ENCODE results near the gene MDFI. TPM values are rescaled to one million over a fixed set of nuclear protein-coding genes. Genes with fewer than 3 reads are reported as not detected.

Gene MDFI
- total RNA-seq, 1 donor from 2014 or later: 94.5 TPM

DNA sequence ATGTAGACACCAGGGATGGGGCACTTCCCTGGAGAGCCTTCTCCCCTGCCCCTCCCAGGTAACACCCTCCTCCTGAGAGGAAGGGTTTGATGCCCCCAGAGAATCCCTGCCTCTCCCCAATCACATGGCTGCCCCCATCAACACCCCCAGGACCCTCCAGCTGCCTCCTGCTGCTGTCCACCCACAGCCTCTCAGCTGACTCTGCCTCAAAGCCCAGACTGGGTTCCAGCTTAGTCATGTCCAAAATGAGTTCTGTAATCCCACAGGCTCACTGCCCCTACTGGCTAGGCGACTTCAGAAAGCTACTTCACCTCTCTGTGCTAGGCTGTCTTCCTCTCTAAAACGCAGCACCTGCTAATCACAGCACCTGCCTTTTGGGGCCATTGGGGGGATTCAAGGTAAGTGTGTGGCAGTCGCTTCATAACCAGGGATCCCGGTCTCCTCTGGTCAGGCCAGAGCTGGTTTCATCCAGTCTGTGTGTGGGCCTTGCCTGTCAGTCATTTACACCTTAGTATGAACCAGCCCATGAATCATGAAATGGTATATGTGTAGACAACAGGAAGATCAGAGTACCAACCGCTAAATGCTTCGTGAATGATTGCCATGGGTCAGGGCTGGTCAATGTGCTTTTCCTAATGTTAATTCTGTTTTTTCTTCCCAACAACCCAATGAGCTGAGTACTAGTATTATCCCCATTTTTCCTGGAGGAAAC is 56.7 kb downstream of the MDFI start:
- Mint-ChIP-seq H3K4me3 (no peak overlapping the region), H3K27ac (no peak overlapping the region), H3K27me3 (peaks cover 17% of the 10 kb centered on the region)

GRCh38 chr6:41695825-41696224 is 57.6 kb downstream of the MDFI start:
- Mint-ChIP-seq H3K9me3 (no peaks in the 10 kb centered on the region), H3K27me3 (peaks cover 15% of the 10 kb centered on the region), H3K4me1 (ENCODE audit: unreplicated experiment) (peaks cover 15% of the 10 kb centered on the region), H3K27ac (no peak overlapping the region), H3K36me3 (no peaks in the 10 kb centered on the region), H3K4me3 (no peak overlapping the region)
- no peak for DNase-seq (ENCODE audit: extremely low spot score, unreplicated experiment)
- no peak for TF ChIP-seq CTCF (conservative IDR thresholded peaks at IDR 0.05)

More for the DNA sequence above, 56.7 kb downstream of the MDFI start:
- Mint-ChIP-seq H3K9me3 (no peaks in the 10 kb centered on the region), H3K36me3 (no peaks in the 10 kb centered on the region), H3K4me1 (ENCODE audit: unreplicated experiment) (peaks cover 11% of the 10 kb centered on the region)
- no peak for DNase-seq (ENCODE audit: extremely low spot score, unreplicated experiment)
- no peak for TF ChIP-seq CTCF (conservative IDR thresholded peaks at IDR 0.05)

GRCh38 chr6:41696788-41697187 is 58.5 kb downstream of the MDFI start:
- H3K4me1 Mint-ChIP-seq (ENCODE audit: unreplicated experiment): peaks cover 15% of the 10 kb centered on the region
- peaks cover 9% of the 10 kb centered on the region for H3K27me3 Mint-ChIP-seq
- H3K36me3 Mint-ChIP-seq: no peaks in the 10 kb centered on the region
- no peak for DNase-seq (ENCODE audit: extremely low spot score, unreplicated experiment)
- no peaks in the 10 kb centered on the region for H3K9me3 Mint-ChIP-seq
- H3K27ac Mint-ChIP-seq: no peak overlapping the region
- TF ChIP-seq CTCF (conservative IDR thresholded peaks at IDR 0.05): no peak
- H3K4me3 Mint-ChIP-seq: no peak overlapping the region

- Mint-ChIP-seq H3K27ac (peak overlapping the region; percentile 57), H3K4me3 (peak overlapping the region; percentile 12), H3K36me3 (no peaks in the 10 kb centered on the region), H3K27me3 (peaks cover 6% of the 10 kb centered on the region), H3K9me3 (no peaks in the 10 kb centered on the region), H3K4me1 (ENCODE audit: unreplicated experiment) (peaks cover 15% of the 10 kb centered on the region)
- no peak for TF ChIP-seq CTCF (conservative IDR thresholded peaks at IDR 0.05)
- DNase-seq (ENCODE audit: extremely low spot score, unreplicated experiment): no peak
Measured at GRCh38 chr6:41697861-41698781, 59.9 kb downstream of the MDFI start.

GRCh38 chr6:41699063-41699462 is 60.8 kb downstream of the MDFI start:
- Mint-ChIP-seq H3K4me3 (no peak overlapping the region), H3K27me3 (peaks cover 9% of the 10 kb centered on the region), H3K27ac (no peak overlapping the region), H3K36me3 (no peaks in the 10 kb centered on the region), H3K9me3 (no peaks in the 10 kb centered on the region), H3K4me1 (ENCODE audit: unreplicated experiment) (peaks cover 15% of the 10 kb centered on the region)
- no peak for TF ChIP-seq CTCF (conservative IDR thresholded peaks at IDR 0.05)
- DNase-seq (ENCODE audit: extremely low spot score, unreplicated experiment): no peak
